HepG2 (cell line): ENCODE measurements around the gene ZDHHC24.

Source experiments
- CTCF ChIP-seq: sonication (generic); formaldehyde crosslinking; IDR thresholded peaks from 2 replicates; pipeline ENCODE4 v1.5.0; 2020; ENCODE audit warnings: mild to moderate bottlenecking, missing genetic modification reagents, moderate library complexity
- NFE2L2 ChIP-seq: fragments of 150-350 bp; IDR thresholded peaks from 2 replicates; pipeline ENCODE4 v1.6.1; 2014; ENCODE audit warnings: low read length
- SIX4 ChIP-seq: sonication (generic); formaldehyde crosslinking; IDR thresholded peaks from 2 replicates; pipeline ENCODE4 v1.4.0; 2020; ENCODE audit warnings: missing genetic modification reagents
- TF ChIP-seq, protein P1 (sequence below), 2 experiments: IDR thresholded peaks; 2 replicates each; pipeline ENCODE4 v1.6.1; 2011 to 2012; ENCODE audit warnings: low read length in 2 of 2, borderline replicate concordance in 1 of 2, low read depth in 1 of 2, mild to moderate bottlenecking in 1 of 2, moderate library complexity in 1 of 2

DNA sequence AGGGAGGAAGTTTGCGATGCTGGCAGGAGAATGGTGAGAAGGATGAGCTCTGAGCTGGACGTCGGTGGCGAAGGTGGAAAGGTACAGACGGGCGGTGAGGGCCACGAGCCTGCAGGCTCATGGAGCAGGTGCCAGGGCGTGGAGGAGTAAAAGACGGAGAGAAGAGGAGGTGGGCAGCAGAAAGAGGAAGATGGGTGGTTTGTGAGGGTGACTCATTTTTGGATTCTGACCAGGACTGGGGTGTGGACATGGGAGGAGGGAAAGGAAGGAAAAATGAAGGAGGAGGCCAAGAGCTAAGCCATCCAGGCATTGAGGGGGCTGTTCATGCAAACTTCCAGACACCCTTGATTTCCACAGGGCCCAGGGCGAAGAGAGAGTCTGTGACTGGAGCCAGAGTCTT lies 3.5 kb downstream of the ZDHHC24 start:
- TF ChIP-seq, protein P1, sequence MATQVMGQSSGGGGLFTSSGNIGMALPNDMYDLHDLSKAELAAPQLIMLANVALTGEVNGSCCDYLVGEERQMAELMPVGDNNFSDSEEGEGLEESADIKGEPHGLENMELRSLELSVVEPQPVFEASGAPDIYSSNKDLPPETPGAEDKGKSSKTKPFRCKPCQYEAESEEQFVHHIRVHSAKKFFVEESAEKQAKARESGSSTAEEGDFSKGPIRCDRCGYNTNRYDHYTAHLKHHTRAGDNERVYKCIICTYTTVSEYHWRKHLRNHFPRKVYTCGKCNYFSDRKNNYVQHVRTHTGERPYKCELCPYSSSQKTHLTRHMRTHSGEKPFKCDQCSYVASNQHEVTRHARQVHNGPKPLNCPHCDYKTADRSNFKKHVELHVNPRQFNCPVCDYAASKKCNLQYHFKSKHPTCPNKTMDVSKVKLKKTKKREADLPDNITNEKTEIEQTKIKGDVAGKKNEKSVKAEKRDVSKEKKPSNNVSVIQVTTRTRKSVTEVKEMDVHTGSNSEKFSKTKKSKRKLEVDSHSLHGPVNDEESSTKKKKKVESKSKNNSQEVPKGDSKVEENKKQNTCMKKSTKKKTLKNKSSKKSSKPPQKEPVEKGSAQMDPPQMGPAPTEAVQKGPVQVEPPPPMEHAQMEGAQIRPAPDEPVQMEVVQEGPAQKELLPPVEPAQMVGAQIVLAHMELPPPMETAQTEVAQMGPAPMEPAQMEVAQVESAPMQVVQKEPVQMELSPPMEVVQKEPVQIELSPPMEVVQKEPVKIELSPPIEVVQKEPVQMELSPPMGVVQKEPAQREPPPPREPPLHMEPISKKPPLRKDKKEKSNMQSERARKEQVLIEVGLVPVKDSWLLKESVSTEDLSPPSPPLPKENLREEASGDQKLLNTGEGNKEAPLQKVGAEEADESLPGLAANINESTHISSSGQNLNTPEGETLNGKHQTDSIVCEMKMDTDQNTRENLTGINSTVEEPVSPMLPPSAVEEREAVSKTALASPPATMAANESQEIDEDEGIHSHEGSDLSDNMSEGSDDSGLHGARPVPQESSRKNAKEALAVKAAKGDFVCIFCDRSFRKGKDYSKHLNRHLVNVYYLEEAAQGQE (IDR thresholded peaks at IDR 0.05; ENCODE audit: borderline replicate concordance in 1 of 2, low read depth in 1 of 2, low read length in 2 of 2) = no peak
- no peak for TF ChIP-seq NFE2L2
- no peak for TF ChIP-seq SIX4 (CRISPR knock-in tag)
- no peak for TF ChIP-seq CTCF (CRISPR knock-in tag)
